Esophagus squamous epithelium (tissue), 5 donors: Measurements from ENCODE around the gene EDEM3. TPM values are rescaled to one million over a fixed set of nuclear protein-coding genes. Genes with fewer than 3 reads are reported as not detected.

ENCODE experiments used
- DNase-seq: peaks from one replicate; lab custom pipeline; 2025; lab: John Stamatoyannopoulos, UW
- H3K27ac ChIP-seq, 4 donors: fragments of 200-600 bp; sonication (generic); one replicate each; pipeline ENCODE4 v1.5.1; 2016 to 2019; ENCODE audit warnings: mild to moderate bottlenecking in 1 of 4
- H3K27me3 ChIP-seq, 4 donors: fragments of 200-600 bp; sonication (generic); 1 replicate in 3 of 4; 2 replicates in 1 of 4; pipeline versions ENCODE4 v1.5.1 to v1.6.0; 2017 to 2021; ENCODE audit warnings: antibody characterized with exemption in 1 of 4
- H3K36me3 ChIP-seq, 3 donors: fragments of 200-600 bp; sonication (generic); one replicate each; pipeline ENCODE4 v1.5.1; 2016 to 2019
- H3K4me1 ChIP-seq, 3 donors: fragments of 200-600 bp; sonication (generic); one replicate each; pipeline ENCODE4 v1.5.1; 2017 to 2019
- H3K4me3 ChIP-seq, 4 donors: fragments of 200-600 bp; sonication (generic); 1 replicate in 3 of 4; 2 replicates in 1 of 4; pipeline ENCODE4 v1.5.1; 2016 to 2019; ENCODE audit warnings: mild to moderate bottlenecking in 2 of 4, moderate library complexity in 1 of 4
- H3K9me3 ChIP-seq, 3 donors: fragments of 200-600 bp; sonication (generic); one replicate each; pipeline ENCODE4 v1.5.1; 2016 to 2019
- CTCF ChIP-seq, 6 experiments: fragments of 450-650 bp in 4 of 6; fragments of 200-600 bp in 2 of 6; sonication (generic) in 2 of 6; IDR thresholded peaks; one replicate each; pipeline ENCODE4 v1.5.1; 2016 to 2019; ENCODE audit warnings: antibody characterized with exemption in 6 of 6, mild to moderate bottlenecking in 4 of 6, moderate library complexity in 4 of 6
- POLR2A ChIP-seq, 4 donors: fragments of 450-650 bp; IDR thresholded peaks; one replicate each; pipeline ENCODE4 v1.6.1; 2017; ENCODE audit warnings: antibody characterized with exemption in 4 of 4, mild to moderate bottlenecking in 4 of 4, moderate library complexity in 3 of 4
- WGBS, 2 donors: methylation state at CpG; one replicate each; pipeline ENCODE4 v1.1.5; 2018; 5-methylcytosine and 5-hydroxymethylcytosine counted together
- intact Hi-C: fragments of 100-400 bp; cut with DNase I; formaldehyde crosslinking; loops from one replicate; pipeline ENCODE4 v1.15.0; 2022
- total RNA-seq, 4 donors: library from RNA; depleted of rRNA; stranded (reverse); fragments of >200 nt; gene quantifications; one replicate each; pipeline ENCODE4 v1.1.0, GENCODE V29; 2016
- donor health status: DM: yes; HTN: yes; CAD: no.

The EDEM3 gene
- total RNA-seq, 4 donors from 2014 or later: 13.4 to 22.6 (median 20.9) TPM

- TF ChIP-seq CTCF (IDR thresholded peaks at IDR 0.05): no peak
- TF ChIP-seq POLR2A (IDR thresholded peaks at IDR 0.05): no peak
- H3K36me3 ChIP-seq: no peaks in the 10 kb centered on the region
- no peak overlapping the region for H3K27ac ChIP-seq
- WGBS, 2 donors: 82 to 87% methylated on average over 4 of the region's 4 CpGs
- no peaks in the 10 kb centered on the region for H3K9me3 ChIP-seq
- no peak for DNase-seq
- intact Hi-C loops: no loop called here
- no peak overlapping the region for H3K4me3 ChIP-seq
- H3K4me1 ChIP-seq: no peaks in the 10 kb centered on the region
- no peaks in the 10 kb centered on the region for H3K27me3 ChIP-seq
Observed at GRCh38 chr1:184761969-184762485, 7.4 kb upstream of the EDEM3 start.

- DNase-seq: no peak
- 88 to 91% methylated on average over 4 of the region's 4 CpGs for WGBS, 2 donors
- Histone ChIP-seq H3K9me3 (no peaks in the 10 kb centered on the region), H3K27ac (no peak overlapping the region), H3K36me3 (no peaks in the 10 kb centered on the region), H3K4me1 (peaks cover 0 to 10% (median 4%) of the 10 kb centered on the region in 3 donors), H3K4me3 (no peak overlapping the region), H3K27me3 (no peaks in the 10 kb centered on the region)
- intact Hi-C loops: no loop called here
- TF ChIP-seq POLR2A (IDR thresholded peaks at IDR 0.05) (no peak), CTCF (IDR thresholded peaks at IDR 0.05) (no peak)
Observed at GRCh38 chr1:184759651-184760050, 5.0 kb upstream of the EDEM3 start.

GRCh38 chr1:184759112-184759511 lies 4.5 kb upstream of the EDEM3 start:
- H3K27me3 ChIP-seq: no peaks in the 10 kb centered on the region
- intact Hi-C loops: no loop called here
- WGBS, 2 donors: 61 to 80% methylated on average over 1 of the region's 1 CpG

GRCh38 chr1:184757891-184758290 lies 3.2 kb upstream of the EDEM3 start:
- DNase-seq: no peak
- no peaks in the 10 kb centered on the region for H3K36me3 ChIP-seq
- no peak for TF ChIP-seq CTCF (IDR thresholded peaks at IDR 0.05)
- no peak overlapping the region for H3K4me3 ChIP-seq
- H3K27ac ChIP-seq: no peak overlapping the region
- no peaks in the 10 kb centered on the region for H3K9me3 ChIP-seq
- H3K27me3 ChIP-seq: no peaks in the 10 kb centered on the region
- peaks cover 4 to 22% (median 8%) of the 10 kb centered on the region in 3 donors for H3K4me1 ChIP-seq
- intact Hi-C loops: no loop called here

More at GRCh38 chr1:184759112-184759511, 4.5 kb upstream of the EDEM3 start:
- Histone ChIP-seq H3K4me3 (no peak overlapping the region), H3K27ac (no peak overlapping the region), H3K36me3 (no peaks in the 10 kb centered on the region), H3K4me1 (peaks cover 0 to 10% (median 4%) of the 10 kb centered on the region in 3 donors), H3K9me3 (no peaks in the 10 kb centered on the region)
- DNase-seq: no peak
- TF ChIP-seq CTCF (IDR thresholded peaks at IDR 0.05) (no peak), POLR2A (IDR thresholded peaks at IDR 0.05) (no peak)

GRCh38 chr1:184757406-184757805 lies 2.7 kb upstream of the EDEM3 start:
- intact Hi-C loops: no loop called here
- no peak overlapping the region for H3K27ac ChIP-seq
- H3K27me3 ChIP-seq: no peaks in the 10 kb centered on the region
- no peaks in the 10 kb centered on the region for H3K9me3 ChIP-seq
- no peak for DNase-seq
- TF ChIP-seq CTCF (IDR thresholded peaks at IDR 0.05): no peak
- TF ChIP-seq POLR2A (IDR thresholded peaks at IDR 0.05): no peak
- no peaks in the 10 kb centered on the region for H3K36me3 ChIP-seq
- WGBS, 2 donors: 79 to 90% methylated on average over 10 of the region's 10 CpGs
- no peak overlapping the region for H3K4me3 ChIP-seq
- H3K4me1 ChIP-seq: peaks cover 4 to 27% (median 11%) of the 10 kb centered on the region in 3 donors
